Measurements from ENCODE around the gene LACTB. TPM values are rescaled to one million over a fixed set of nuclear protein-coding genes. Genes with fewer than 3 reads are reported as not detected.
"Not testable (repeated sequence)": the region's sequence is repeated elsewhere in the genome, so short reads cannot be mapped to it uniquely, and the experiment has no call there.

LACTB gene
- total RNA-seq, 3 donors from 2014 or later (not counting 1 experiment from before 2014, with no cell fraction given): 17.1 to 29.1 (median 26.4) TPM

DNA sequence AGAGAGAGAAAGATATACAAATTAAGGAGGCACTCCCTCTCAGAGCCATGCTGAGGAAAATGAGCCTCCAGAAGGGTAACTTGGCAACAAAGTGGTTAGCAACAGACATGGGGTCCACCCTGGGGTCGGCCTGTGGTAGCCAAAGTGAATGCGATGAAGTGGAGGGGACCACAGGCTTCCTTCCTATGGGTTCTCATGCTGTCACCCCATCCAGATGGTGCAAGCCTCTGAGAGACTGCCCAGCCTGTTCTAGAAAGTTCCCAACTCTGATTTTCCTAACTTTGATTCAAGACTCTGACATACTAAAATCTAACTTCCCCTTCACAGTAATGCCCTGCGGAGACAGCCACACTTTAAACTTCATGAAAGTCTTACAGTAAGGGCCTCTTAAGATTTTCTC is 18.2 kb upstream of the LACTB start:
- DNase-seq: no peak
- Histone ChIP-seq H3K4me3 (ENCODE audit: low read length) (no peak overlapping the region), H3K36me3 (ENCODE audit: control insufficient read depth, insufficient read depth, low read length) (no peaks in the 10 kb centered on the region), H3K27ac (ENCODE audit: low read length) (no peak overlapping the region), H3K27me3 (ENCODE audit: control insufficient read depth, insufficient read depth, low read length) (no peaks in the 10 kb centered on the region), H3K4me1 (ENCODE audit: control insufficient read depth, insufficient read depth, low read length) (no peaks in the 10 kb centered on the region), H3K9me3 (ENCODE audit: control insufficient read depth, insufficient read depth, low read length) (no peaks in the 10 kb centered on the region)
- Mint-ChIP-seq H3K36me3 (no peaks in the 10 kb centered on the region), H3K4me3 (no peak overlapping the region), H3K27ac (no peak overlapping the region), H3K27me3 (ENCODE audit: low read depth in 2 of 2) (peaks cover 0 to 9% of the 10 kb centered on the region in 2 donors), H3K4me1 (peaks cover 6 to 15% of the 10 kb centered on the region in 2 donors), H3K9me3 (no peaks in the 10 kb centered on the region)
- WGBS (ENCODE audit: insufficient coverage): 22% methylated on average over 3 of the region's 3 CpGs
- TF ChIP-seq, protein P1, sequence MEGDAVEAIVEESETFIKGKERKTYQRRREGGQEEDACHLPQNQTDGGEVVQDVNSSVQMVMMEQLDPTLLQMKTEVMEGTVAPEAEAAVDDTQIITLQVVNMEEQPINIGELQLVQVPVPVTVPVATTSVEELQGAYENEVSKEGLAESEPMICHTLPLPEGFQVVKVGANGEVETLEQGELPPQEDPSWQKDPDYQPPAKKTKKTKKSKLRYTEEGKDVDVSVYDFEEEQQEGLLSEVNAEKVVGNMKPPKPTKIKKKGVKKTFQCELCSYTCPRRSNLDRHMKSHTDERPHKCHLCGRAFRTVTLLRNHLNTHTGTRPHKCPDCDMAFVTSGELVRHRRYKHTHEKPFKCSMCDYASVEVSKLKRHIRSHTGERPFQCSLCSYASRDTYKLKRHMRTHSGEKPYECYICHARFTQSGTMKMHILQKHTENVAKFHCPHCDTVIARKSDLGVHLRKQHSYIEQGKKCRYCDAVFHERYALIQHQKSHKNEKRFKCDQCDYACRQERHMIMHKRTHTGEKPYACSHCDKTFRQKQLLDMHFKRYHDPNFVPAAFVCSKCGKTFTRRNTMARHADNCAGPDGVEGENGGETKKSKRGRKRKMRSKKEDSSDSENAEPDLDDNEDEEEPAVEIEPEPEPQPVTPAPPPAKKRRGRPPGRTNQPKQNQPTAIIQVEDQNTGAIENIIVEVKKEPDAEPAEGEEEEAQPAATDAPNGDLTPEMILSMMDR (IDR thresholded peaks at IDR 0.05): no peak
- ATAC-seq: no peak
- intact Hi-C loops (cut with micrococcal nuclease): no loop called here

DNA sequence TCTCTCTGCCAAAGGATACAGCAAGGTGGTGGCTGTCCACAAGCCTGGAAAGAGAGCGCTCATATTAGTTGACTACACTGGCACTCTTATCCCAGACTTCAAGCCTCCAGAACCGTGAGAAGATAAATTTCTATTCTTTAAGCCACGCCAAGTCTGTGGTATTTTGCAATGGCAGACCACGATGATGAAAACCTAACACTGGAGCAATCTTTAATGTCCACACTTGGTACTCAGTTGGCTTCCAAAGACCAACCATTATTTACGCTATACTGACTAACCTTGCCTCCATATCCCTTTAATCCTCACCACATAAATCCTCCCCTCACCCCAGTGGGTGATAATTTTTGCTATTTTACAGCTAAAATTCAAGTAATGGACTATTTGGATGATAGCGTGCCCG is 16.9 kb upstream of the LACTB start:
- no peaks in the 10 kb centered on the region for H3K36me3 ChIP-seq (ENCODE audit: control insufficient read depth, insufficient read depth, low read length)
- H3K27me3 ChIP-seq (ENCODE audit: control insufficient read depth, insufficient read depth, low read length): no peaks in the 10 kb centered on the region
- Mint-ChIP-seq H3K9me3 (no peaks in the 10 kb centered on the region), H3K4me1 (peaks cover 6 to 15% of the 10 kb centered on the region in 2 donors), H3K27me3 (ENCODE audit: low read depth in 2 of 2) (peaks cover 11 to 14% of the 10 kb centered on the region in 2 donors), H3K36me3 (no peaks in the 10 kb centered on the region), H3K27ac (peak overlapping the region; percentile 50 to 81), H3K4me3 (peak overlapping the region; percentile 77)
- ATAC-seq (peak in 2 of 3 donors; percentile 49 to 52), DNase-seq (no peak)
- H3K27ac ChIP-seq (ENCODE audit: low read length): no peak overlapping the region
- 52% methylated on average over 7 of the region's 7 CpGs for WGBS (ENCODE audit: insufficient coverage)
- H3K4me1 ChIP-seq (ENCODE audit: control insufficient read depth, insufficient read depth, low read length): no peaks in the 10 kb centered on the region
- H3K9me3 ChIP-seq (ENCODE audit: control insufficient read depth, insufficient read depth, low read length): no peaks in the 10 kb centered on the region
- TF ChIP-seq, protein P1 (IDR thresholded peaks at IDR 0.05): no peak
- H3K4me3 ChIP-seq (ENCODE audit: low read length): no peak overlapping the region
- intact Hi-C loops (cut with micrococcal nuclease): no loop called here

DNA sequence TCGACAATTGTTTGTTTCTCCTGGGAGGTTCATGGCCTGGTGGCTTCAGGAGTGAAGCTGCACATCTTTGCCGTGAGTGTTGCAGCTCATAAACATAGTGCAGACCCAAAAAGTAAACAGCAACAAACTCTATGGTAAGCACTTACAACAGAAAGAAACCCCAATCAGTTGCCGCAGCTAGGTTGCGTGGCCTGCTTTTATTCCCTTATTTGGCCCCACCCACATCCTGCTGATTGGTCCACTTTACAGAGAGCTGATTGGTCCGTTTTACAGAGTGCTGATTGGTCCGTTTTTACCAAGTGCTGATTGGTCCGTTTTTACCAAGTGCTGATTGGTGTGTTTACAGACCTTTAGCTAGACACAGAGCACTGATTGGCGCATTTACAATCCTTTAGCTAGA is 16.3 kb upstream of the LACTB start:
- H3K36me3 ChIP-seq (ENCODE audit: control insufficient read depth, insufficient read depth, low read length); H3K4me1 ChIP-seq (ENCODE audit: control insufficient read depth, insufficient read depth, low read length); H3K27ac ChIP-seq (ENCODE audit: low read length); H3K36me3 Mint-ChIP-seq; H3K9me3 ChIP-seq (ENCODE audit: control insufficient read depth, insufficient read depth, low read length); H3K27me3 ChIP-seq (ENCODE audit: control insufficient read depth, insufficient read depth, low read length); H3K4me3 ChIP-seq (ENCODE audit: low read length); H3K9me3 Mint-ChIP-seq; intact Hi-C loops (cut with micrococcal nuclease); DNase-seq: not testable (repeated sequence)
- peak; percentile 10 to 72 (median 68) for ATAC-seq
- Mint-ChIP-seq H3K4me1 (peaks cover 6 to 15% of the 10 kb centered on the region in 2 donors), H3K27ac (peak overlapping the region; percentile 50 to 81), H3K4me3 (peak overlapping the region; percentile 77), H3K27me3 (ENCODE audit: low read depth in 2 of 2) (peaks cover 11 to 13% of the 10 kb centered on the region in 2 donors)
- 59% methylated on average over 8 of the region's 8 CpGs for WGBS (ENCODE audit: insufficient coverage)

DNA sequence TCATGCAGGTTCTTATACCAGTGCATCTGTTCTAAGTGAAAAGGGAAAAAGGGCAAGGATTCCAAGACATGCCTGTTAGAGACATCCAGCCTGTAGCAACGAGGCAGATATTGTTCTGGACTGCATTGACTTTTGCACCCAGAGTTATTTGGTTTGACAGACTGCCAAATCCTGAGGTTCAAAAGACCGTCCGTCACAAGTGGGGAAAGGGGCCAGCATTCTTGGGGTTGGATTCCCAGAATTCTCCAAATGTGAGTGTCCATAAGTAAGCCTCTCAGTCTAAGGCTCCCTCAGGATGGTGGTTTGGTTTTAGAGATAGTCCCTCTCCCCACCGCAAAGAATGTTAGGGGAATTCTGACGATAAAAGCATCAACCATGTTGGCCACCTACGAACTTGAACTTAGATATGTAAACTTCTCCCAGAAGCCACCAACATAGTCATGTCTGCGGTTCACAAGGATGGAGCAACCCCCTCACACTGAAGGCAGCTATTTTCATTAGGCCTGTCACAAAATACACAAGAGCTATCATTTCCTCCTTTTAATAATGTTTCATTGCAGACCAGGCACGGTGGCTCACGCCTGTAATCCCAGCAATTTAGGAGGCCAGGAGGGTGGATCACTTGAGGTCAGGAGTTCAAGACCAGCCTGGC is 13.6 kb upstream of the LACTB start:
- DNase-seq: no peak
- H3K27ac Mint-ChIP-seq: no peak overlapping the region
- Histone ChIP-seq H3K36me3 (ENCODE audit: control insufficient read depth, insufficient read depth, low read length) (no peaks in the 10 kb centered on the region), H3K9me3 (ENCODE audit: control insufficient read depth, insufficient read depth, low read length) (no peaks in the 10 kb centered on the region), H3K27ac (ENCODE audit: low read length) (no peak overlapping the region), H3K4me3 (ENCODE audit: low read length) (no peak overlapping the region), H3K27me3 (ENCODE audit: control insufficient read depth, insufficient read depth, low read length) (no peaks in the 10 kb centered on the region), H3K4me1 (ENCODE audit: control insufficient read depth, insufficient read depth, low read length) (no peaks in the 10 kb centered on the region)
- intact Hi-C loops (cut with micrococcal nuclease): no loop called here
- peaks cover 6 to 14% of the 10 kb centered on the region in 2 donors for H3K4me1 Mint-ChIP-seq
- H3K4me3 Mint-ChIP-seq: no peak overlapping the region
- peaks cover 11 to 13% of the 10 kb centered on the region in 2 donors for H3K27me3 Mint-ChIP-seq (ENCODE audit: low read depth in 2 of 2)
- H3K36me3 Mint-ChIP-seq: no peaks in the 10 kb centered on the region
- 83% methylated on average over 7 of the region's 9 CpGs for WGBS (ENCODE audit: insufficient coverage)
- TF ChIP-seq, protein P1 (IDR thresholded peaks at IDR 0.05): no peak
- no peaks in the 10 kb centered on the region for H3K9me3 Mint-ChIP-seq
- no peak for ATAC-seq
